K562 (cell line): ENCODE results near the gene PDZK1. TPM values are rescaled to one million over a fixed set of nuclear protein-coding genes. Genes with fewer than 3 reads are reported as not detected.

Experiments used
- ATAC-seq: fragments of 200-7000 bp; cut with Tn5 transposase; 3 replicates; pipeline ENCODE4 v1.9.1; 2020; ENCODE audit warnings: moderate library complexity
- BruUV-seq: library from RNA; stranded (reverse); fragments of 400-500 nt; replicated peaks from 2 replicates; lab custom pipeline; 2021; lab: Mats Ljungman, UMichigan
- CTCF ChIA-PET: fragments of 300-600 bp; formaldehyde crosslinking; extraction: SDS; loops from one replicate; lab custom pipeline; 2021; ENCODE audit warnings: low intra/inter-chr PET ratio; lab: Yijun Ruan, JAX
- POLR2A ChIA-PET: fragments of 300-600, 350-650 bp; sonication (Branson Sonifier 250); formaldehyde crosslinking; extraction: SDS; loops from one replicate; lab custom pipeline; 2021; ENCODE audit warnings: antibody characterized with exemption, inconsistent platforms; lab: Yijun Ruan, JAX
- DNase-seq, 4 experiments: peaks; one replicate each; pipeline versions ENCODE4 v3.0.0 to v3.0.0-alpha.2; 2011 to 2018; ENCODE audit warnings: low spot score in 3 of 4, mixed read lengths in 3 of 4; ENCODE audit errors: extremely low read depth in 1 of 4
- FAIRE-seq: peaks from 2 replicates; lab custom pipeline; 2011; peaks lifted over from hg19 to GRCh38; lab: Jason Lieb, UNC
- H2AFZ ChIP-seq: 2 replicates; pipeline ENCODE4 v1.6.0; 2011; ENCODE audit warnings: low read depth, low read length, control low read depth, inconsistent platforms
- H3K27ac ChIP-seq: fragments of 200-600 bp; 3 replicates; pipeline ENCODE4 v1.8.0; 2011; ENCODE audit warnings: low read depth, mild to moderate bottlenecking, control low read depth, inconsistent platforms, low read length, moderate library complexity, mixed read lengths; ENCODE audit errors: extremely low read depth
- H3K27me3 ChIP-seq, 2 experiments: fragments of 300-600 bp in 1 of 2; 2 replicates in 1 of 2; 3 replicates in 1 of 2; pipeline versions ENCODE4 v1.6.0 to v1.8.0; 2011; ENCODE audit warnings: inconsistent platforms in 2 of 2, low read length in 2 of 2, mild to moderate bottlenecking in 1 of 2, mixed read lengths in 1 of 2, moderate library complexity in 1 of 2; ENCODE audit not compliant: control insufficient read depth in 2 of 2, insufficient read depth in 2 of 2
- H3K36me3 ChIP-seq: fragments of 300-600 bp; 3 replicates; pipeline ENCODE4 v1.8.0; 2011; ENCODE audit warnings: mild to moderate bottlenecking, low read length, inconsistent platforms; ENCODE audit not compliant: control insufficient read depth, insufficient read depth
- H3K4me1 ChIP-seq, 2 experiments: fragments of 200-600 bp in 1 of 2; replicated peaks in 1 of 2; 2 replicates in 1 of 2; 3 replicates in 1 of 2; pipeline versions ENCODE4 v1.5.1 to v1.8.0; 2011; ENCODE audit warnings: inconsistent platforms in 2 of 2, low read length in 2 of 2, mild to moderate bottlenecking in 1 of 2, mixed read lengths in 1 of 2, moderate library complexity in 1 of 2; ENCODE audit not compliant: control insufficient read depth in 2 of 2, insufficient read depth in 2 of 2
- H3K4me2 ChIP-seq: 2 replicates; pipeline ENCODE4 v1.6.1; 2011; ENCODE audit warnings: low read length, control low read depth, inconsistent platforms, mixed read lengths; ENCODE audit not compliant: insufficient read depth
- H3K4me3 ChIP-seq: fragments of 200-600 bp; sonication (generic), shearing (Covaris generic); 2 replicates; pipeline ENCODE4 v1.5.1; 2016; ENCODE audit warnings: control low read depth, inconsistent platforms
- H3K79me2 ChIP-seq: fragments of 200-600 bp; 3 replicates; pipeline ENCODE4 v1.8.0; 2011; ENCODE audit warnings: low read length, inconsistent platforms; ENCODE audit not compliant: control insufficient read depth, insufficient read depth
- H3K9ac ChIP-seq, 2 experiments: 2 replicates each; pipeline versions ENCODE4 v1.6.0 to v1.6.1; 2011; ENCODE audit warnings: low read depth in 2 of 2, low read length in 2 of 2, control low read depth in 1 of 2, inconsistent platforms in 1 of 2, mild to moderate bottlenecking in 1 of 2, mixed read lengths in 1 of 2; ENCODE audit not compliant: insufficient read depth in 1 of 2
- H3K9me1 ChIP-seq: one replicate; pipeline ENCODE4 v1.6.0; 2011; ENCODE audit warnings: inconsistent platforms, mild to moderate bottlenecking, low read length, moderate library complexity; ENCODE audit not compliant: control insufficient read depth, insufficient read depth
- H3K9me3 ChIP-seq: replicated peaks from 2 replicates; pipeline ENCODE4 v1.5.1; 2011; ENCODE audit warnings: low read depth, low read length, inconsistent platforms; ENCODE audit not compliant: control insufficient read depth, insufficient read depth
- H4K20me1 ChIP-seq: replicated peaks from 2 replicates; pipeline ENCODE4 v1.6.1; 2011; ENCODE audit warnings: low read length, inconsistent platforms, mixed read lengths; ENCODE audit not compliant: control insufficient read depth, insufficient read depth
- ERF ChIP-seq: fragments of 450-650 bp; formaldehyde crosslinking; IDR thresholded peaks from 2 replicates; pipeline ENCODE4 v1.4.0; 2020; ENCODE audit warnings: mild to moderate bottlenecking, mixed read lengths
- GABPB2 ChIP-seq: fragments of 250-450 bp; sonication (Bioruptor Pico); conservative IDR thresholded peaks from 2 replicates; pipeline ENCODE4 v1.5.1; 2021; ENCODE audit warnings: mild to moderate bottlenecking
- KAT7 ChIP-seq: sonication (generic); formaldehyde crosslinking; IDR thresholded peaks from 2 replicates; pipeline ENCODE4 v1.8.0; 2022; ENCODE audit warnings: missing genetic modification reagents, mild to moderate bottlenecking, borderline replicate concordance
- KLF1 ChIP-seq: fragments of 450-650 bp; IDR thresholded peaks from 2 replicates; pipeline ENCODE4 v1.6.1; 2016; ENCODE audit warnings: missing genetic modification characterization, missing compliant biosample characterization
- KLF13 ChIP-seq: fragments of 450-650 bp; IDR thresholded peaks from 2 replicates; pipeline ENCODE4 v1.6.1; 2016; ENCODE audit warnings: missing genetic modification characterization, low read depth, mild to moderate bottlenecking, missing compliant biosample characterization, moderate library complexity, borderline replicate concordance
- MCM3 ChIP-seq: fragments of 450-650 bp; IDR thresholded peaks from 2 replicates; pipeline ENCODE4 v1.6.1; 2016
- PHB ChIP-seq: fragments of 250-450 bp; sonication (Bioruptor Pico); IDR thresholded peaks from 2 replicates; pipeline ENCODE4 v1.5.0; 2021
- PPARD ChIP-seq: fragments of 250-450 bp; sonication (Bioruptor Pico); IDR thresholded peaks from 2 replicates; pipeline ENCODE4 v1.8.0; 2022; ENCODE audit warnings: inconsistent platforms, mild to moderate bottlenecking, moderate library complexity
- STAT5B ChIP-seq: fragments of 250-450 bp; sonication (Bioruptor Pico); IDR thresholded peaks from 2 replicates; pipeline ENCODE4 v1.8.0; 2021; ENCODE audit warnings: mild to moderate bottlenecking, inconsistent platforms
- WGBS: fragments of 100-300 bp; shearing (Covaris generic); methylation state at CpG from one replicate; pipeline ENCODE4 v1.1.6; 2016; ENCODE audit warnings: low coverage, mixed read lengths; ENCODE audit not compliant: insufficient coverage; ENCODE audit errors: missing lambda C conversion rate; 5-methylcytosine and 5-hydroxymethylcytosine counted together
- in situ Hi-C: fragments of 300-500 bp; cut with MboI; formaldehyde crosslinking; loops from 4 replicates; pipeline ENCODE4 v1.15.0; 2018; ENCODE audit warnings: inconsistent platforms, mixed read lengths
- intact Hi-C: fragments of 100-400 bp; cut with micrococcal nuclease; formaldehyde crosslinking; loops from 2 replicates; pipeline ENCODE4 v1.14.2; 2022
- polyA plus RNA-seq, 8 experiments: library from polyadenylated mRNA; depleted of rRNA in 4 of 8; stranded (reverse) in 5 of 8; unstranded in 3 of 8; fragments of >200 nt; fragmentation: Nextera tagmentation in 2 of 8; fragmentation: Illumina TruSeq in 1 of 8; extraction: Ambion mirVana in 2 of 8; extraction: Trizol in 1 of 8; gene quantifications; 2 replicates each; pipeline versions ENCODE4 v1.2.1 to v1.2.3, GENCODE V29; 2011 to 2014; ENCODE audit warnings: inconsistent platforms in 1 of 8, missing spikeins in 1 of 8
- total RNA-seq, 7 experiments: library from RNA; depleted of rRNA in 6 of 7; stranded (reverse); fragments of >200 nt in 6 of 7; fragmentation: Illumina TruSeq in 2 of 7; extraction: Trizol in 2 of 7; gene quantifications; 2 replicates each; pipeline versions ENCODE4 v1.2.1 to v1.2.3, GENCODE V29; 2011 to 2021; ENCODE audit warnings: low replicate concordance in 1 of 7
- TF ChIP-seq, protein P1 (sequence below): sonication (generic); formaldehyde crosslinking; IDR thresholded peaks from 2 replicates; pipeline ENCODE4 v1.8.0; 2023; ENCODE audit warnings: missing genetic modification reagents, mild to moderate bottlenecking, borderline replicate concordance
- TF ChIP-seq, protein P2 (sequence below): IDR thresholded peaks from 2 replicates; pipeline ENCODE4 v1.6.1; 2011; ENCODE audit not compliant: insufficient read length; ENCODE audit errors: extremely low read depth

The PDZK1 gene
- total and polyA plus RNA-seq, 9 of the 15 experiments (the other 6 are each of a cell fraction or from before 2014, with no cell fraction given): 0.04 to 0.22 (median 0.16) TPM; not detected in 2

DNA sequence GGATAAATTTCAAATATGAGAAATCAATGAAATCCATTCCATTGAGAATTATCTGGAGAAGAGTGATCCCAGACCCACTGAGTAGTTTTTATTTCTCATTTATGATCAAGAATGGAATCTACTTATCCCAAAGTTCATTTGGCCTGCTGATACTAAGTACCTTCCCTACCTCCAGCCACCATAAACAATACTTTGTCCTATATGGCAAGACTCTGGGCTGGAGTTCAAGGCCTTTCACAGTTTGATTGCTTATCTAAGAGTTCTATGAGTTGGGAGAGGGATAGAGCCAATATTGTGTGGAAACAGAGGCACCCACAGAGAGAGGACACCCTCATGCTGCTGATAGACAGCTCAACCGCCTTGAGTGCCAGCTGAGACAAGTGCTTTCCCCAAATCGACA lies 5.1 kb downstream of the PDZK1 start:
- POLR2A ChIA-PET: interaction anchor here (1.2 kb wide), 1 partner anchor 9 kb away, joined by 3 read pairs; no protein-coding TSS in a partner anchor

DNA sequence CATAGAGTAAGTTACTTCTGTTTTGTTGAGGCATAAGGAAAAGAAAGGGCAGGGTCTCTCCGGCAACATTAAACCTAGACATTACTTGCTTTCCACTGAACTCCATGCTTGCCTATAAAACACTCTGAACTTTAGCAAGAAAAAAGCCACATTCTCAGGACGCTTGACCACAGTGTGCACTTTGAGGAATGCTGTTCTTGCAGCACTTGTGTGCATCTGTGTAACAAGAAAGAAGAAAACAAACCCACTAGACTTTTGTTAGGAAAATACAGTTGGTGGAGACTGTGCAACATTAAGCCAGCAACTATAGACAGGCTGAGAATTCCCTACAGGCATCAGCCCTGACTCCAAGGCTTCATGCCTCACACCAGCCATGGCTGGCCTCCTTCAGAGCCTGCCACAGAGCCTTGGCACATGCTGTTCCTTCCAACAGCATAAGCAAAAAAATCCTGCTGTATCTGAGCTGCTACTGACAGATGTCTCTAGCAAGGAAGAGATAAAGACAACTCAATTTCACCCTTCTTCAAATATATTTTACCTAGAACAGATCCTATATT lies 5.8 kb downstream of the PDZK1 start:
- POLR2A ChIA-PET: interaction anchor here (1.2 kb wide), 1 partner anchor 9 kb away, joined by 3 read pairs; no protein-coding TSS in a partner anchor
- FAIRE-seq: no peak
- no peak overlapping the region for H3K9ac ChIP-seq
- TF ChIP-seq, protein P1, sequence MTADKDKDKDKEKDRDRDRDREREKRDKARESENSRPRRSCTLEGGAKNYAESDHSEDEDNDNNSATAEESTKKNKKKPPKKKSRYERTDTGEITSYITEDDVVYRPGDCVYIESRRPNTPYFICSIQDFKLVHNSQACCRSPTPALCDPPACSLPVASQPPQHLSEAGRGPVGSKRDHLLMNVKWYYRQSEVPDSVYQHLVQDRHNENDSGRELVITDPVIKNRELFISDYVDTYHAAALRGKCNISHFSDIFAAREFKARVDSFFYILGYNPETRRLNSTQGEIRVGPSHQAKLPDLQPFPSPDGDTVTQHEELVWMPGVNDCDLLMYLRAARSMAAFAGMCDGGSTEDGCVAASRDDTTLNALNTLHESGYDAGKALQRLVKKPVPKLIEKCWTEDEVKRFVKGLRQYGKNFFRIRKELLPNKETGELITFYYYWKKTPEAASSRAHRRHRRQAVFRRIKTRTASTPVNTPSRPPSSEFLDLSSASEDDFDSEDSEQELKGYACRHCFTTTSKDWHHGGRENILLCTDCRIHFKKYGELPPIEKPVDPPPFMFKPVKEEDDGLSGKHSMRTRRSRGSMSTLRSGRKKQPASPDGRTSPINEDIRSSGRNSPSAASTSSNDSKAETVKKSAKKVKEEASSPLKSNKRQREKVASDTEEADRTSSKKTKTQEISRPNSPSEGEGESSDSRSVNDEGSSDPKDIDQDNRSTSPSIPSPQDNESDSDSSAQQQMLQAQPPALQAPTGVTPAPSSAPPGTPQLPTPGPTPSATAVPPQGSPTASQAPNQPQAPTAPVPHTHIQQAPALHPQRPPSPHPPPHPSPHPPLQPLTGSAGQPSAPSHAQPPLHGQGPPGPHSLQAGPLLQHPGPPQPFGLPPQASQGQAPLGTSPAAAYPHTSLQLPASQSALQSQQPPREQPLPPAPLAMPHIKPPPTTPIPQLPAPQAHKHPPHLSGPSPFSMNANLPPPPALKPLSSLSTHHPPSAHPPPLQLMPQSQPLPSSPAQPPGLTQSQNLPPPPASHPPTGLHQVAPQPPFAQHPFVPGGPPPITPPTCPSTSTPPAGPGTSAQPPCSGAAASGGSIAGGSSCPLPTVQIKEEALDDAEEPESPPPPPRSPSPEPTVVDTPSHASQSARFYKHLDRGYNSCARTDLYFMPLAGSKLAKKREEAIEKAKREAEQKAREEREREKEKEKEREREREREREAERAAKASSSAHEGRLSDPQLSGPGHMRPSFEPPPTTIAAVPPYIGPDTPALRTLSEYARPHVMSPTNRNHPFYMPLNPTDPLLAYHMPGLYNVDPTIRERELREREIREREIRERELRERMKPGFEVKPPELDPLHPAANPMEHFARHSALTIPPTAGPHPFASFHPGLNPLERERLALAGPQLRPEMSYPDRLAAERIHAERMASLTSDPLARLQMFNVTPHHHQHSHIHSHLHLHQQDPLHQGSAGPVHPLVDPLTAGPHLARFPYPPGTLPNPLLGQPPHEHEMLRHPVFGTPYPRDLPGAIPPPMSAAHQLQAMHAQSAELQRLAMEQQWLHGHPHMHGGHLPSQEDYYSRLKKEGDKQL (CRISPR knock-in tag): no peak
- no peak for TF ChIP-seq PHB (CRISPR knock-in tag)
- TF ChIP-seq PPARD (CRISPR knock-in tag): no peak
- TF ChIP-seq ERF (CRISPR knock-in tag): no peak
- TF ChIP-seq KLF13 (tag): no peak
- TF ChIP-seq KAT7 (CRISPR knock-in tag): no peak

More for the DNA sequence above, 5.1 kb downstream of the PDZK1 start:
- Histone ChIP-seq H3K36me3 (no peaks in the 10 kb centered on the region), H4K20me1 (no peaks in the 10 kb centered on the region), H3K9me3 (no peaks in the 10 kb centered on the region), H3K27me3 (peaks cover 3 to 12% of the 10 kb centered on the region in 2 experiments; a peak in 3 of 5 replicates), H3K79me2 (no peaks in the 10 kb centered on the region), H3K9me1 (no peaks in the 10 kb centered on the region), H3K4me1 (peaks cover 0 to 6% of the 10 kb centered on the region in 2 experiments; a peak in 2 of 5 replicates), H3K4me3 (no peak overlapping the region), H3K4me2 (no peak overlapping the region), H3K9ac (no peak overlapping the region), H3K27ac (no peak overlapping the region), H2AFZ (no peak overlapping the region)
- in situ Hi-C loops: no loop called here
- TF ChIP-seq STAT5B (no peak), MCM3 (no peak), KLF1 (tag) (no peak), GABPB2 (CRISPR knock-in tag) (no peak)
- TF ChIP-seq, protein P2, sequence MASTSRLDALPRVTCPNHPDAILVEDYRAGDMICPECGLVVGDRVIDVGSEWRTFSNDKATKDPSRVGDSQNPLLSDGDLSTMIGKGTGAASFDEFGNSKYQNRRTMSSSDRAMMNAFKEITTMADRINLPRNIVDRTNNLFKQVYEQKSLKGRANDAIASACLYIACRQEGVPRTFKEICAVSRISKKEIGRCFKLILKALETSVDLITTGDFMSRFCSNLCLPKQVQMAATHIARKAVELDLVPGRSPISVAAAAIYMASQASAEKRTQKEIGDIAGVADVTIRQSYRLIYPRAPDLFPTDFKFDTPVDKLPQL: no peak
- FAIRE-seq: no peak
- DNase-seq: no peak
- 8% methylated on average over 2 of the region's 2 CpGs for WGBS
- CTCF ChIA-PET: no interaction called here
- no peak for ATAC-seq
- BruUV-seq: no TSS peak
- intact Hi-C loops: no loop called here

More for the DNA sequence above, 5.8 kb downstream of the PDZK1 start:
- Histone ChIP-seq H3K79me2 (no peaks in the 10 kb centered on the region), H3K36me3 (no peaks in the 10 kb centered on the region), H3K4me3 (no peak overlapping the region), H4K20me1 (no peaks in the 10 kb centered on the region), H3K4me1 (peaks cover 0 to 6% of the 10 kb centered on the region in 2 experiments; a peak in 2 of 5 replicates), H2AFZ (no peak overlapping the region), H3K4me2 (no peak overlapping the region), H3K9me1 (no peaks in the 10 kb centered on the region), H3K27ac (no peak overlapping the region), H3K9me3 (no peaks in the 10 kb centered on the region), H3K27me3 (peaks cover 0 to 8% of the 10 kb centered on the region in 2 experiments; a peak in 2 of 5 replicates)
- in situ Hi-C loops (no loop called here), intact Hi-C loops (no loop called here)
- no TSS peak for BruUV-seq
- WGBS: 10% methylated on average over 2 of the region's 2 CpGs
- no peak; the same call in 2 of the 3 replicates for ATAC-seq
- CTCF ChIA-PET: no interaction called here
- DNase-seq: no peak
